GM10248 (cell line): Measurements from ENCODE around the gene FAM131B.

Experiments used
- CTCF ChIA-PET: fragments of 300-600 bp; sonication (Branson Sonifier 250); formaldehyde crosslinking; extraction: SDS; loops from one replicate; lab custom pipeline; 2021; ENCODE audit warnings: antibody characterized with exemption; lab: Yijun Ruan, JAX
- POLR2A ChIA-PET: fragments of 350-650 bp; sonication (Branson Sonifier 250); formaldehyde crosslinking; extraction: SDS; loops from one replicate; lab custom pipeline; 2020; ENCODE audit warnings: antibody characterized with exemption; lab: Yijun Ruan, JAX
- DNase-seq: peaks from one replicate; pipeline ENCODE4 v3.0.0; 2012; ENCODE audit errors: extremely low spot score
- CTCF ChIP-seq: IDR thresholded peaks from 2 replicates; pipeline ENCODE4 v1.5.1; 2012; ENCODE audit warnings: mild to moderate bottlenecking, low read depth; ENCODE audit errors: extremely low read depth, missing control alignments, control extremely low read depth

Gene FAM131B

GRCh38 chr7:143362131-143363015 lies at the start of gene FAM131B:
Gene FAM131B, minus strand, starts transcription at chr7:143362713. Its CDS starts 110 bp downstream, at chr7:143362603.
- POLR2A ChIA-PET, result no interaction called here

GRCh38 chr7:143411976-143412708 lies 49.6 kb upstream of the FAM131B start:
- DNase-seq, result no peak
- ChIA-PET CTCF (interaction anchor here (1.5 kb wide), 1 partner anchor 172 kb away, joined by 7 read pairs; no protein-coding TSS in a partner anchor), POLR2A (no interaction called here)
- no peak for TF ChIP-seq CTCF

More at GRCh38 chr7:143362131-143363015, at the start of gene FAM131B:
- DNase-seq, result no peak
- CTCF ChIA-PET, result no interaction called here
- TF ChIP-seq CTCF, result no peak

DNA sequence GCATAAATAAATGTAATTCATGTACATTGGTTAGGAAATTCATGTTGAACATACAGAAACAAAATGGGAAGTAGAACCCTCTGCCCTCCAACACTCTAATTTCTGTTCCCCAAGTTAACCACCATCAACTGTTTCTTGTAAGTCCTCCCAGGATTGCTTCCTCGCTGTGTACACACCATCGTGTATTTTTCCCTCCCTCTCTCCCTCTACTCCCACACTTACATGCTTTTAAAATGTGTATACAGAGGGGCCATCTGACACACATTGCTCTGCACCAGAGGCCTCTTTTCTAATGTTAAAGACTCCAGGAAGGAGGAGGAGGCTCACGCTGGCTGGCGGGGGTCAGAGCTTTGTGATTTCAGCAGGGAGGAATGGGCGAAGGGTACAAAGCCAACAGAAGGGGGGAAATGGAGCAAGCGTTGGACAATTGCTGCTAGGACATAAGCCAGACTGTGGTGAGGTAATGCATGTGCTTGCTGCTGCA lies 48.0 kb upstream of the FAM131B start:
- POLR2A ChIA-PET, result interaction anchor here (0.6 kb wide), 1 partner anchor 167 kb away, joined by 4 read pairs; no protein-coding TSS in a partner anchor
- TF ChIP-seq CTCF, result no peak
- CTCF ChIA-PET, result interaction anchor here (1.5 kb wide), 1 partner anchor 170 kb away, joined by 7 read pairs; no protein-coding TSS in a partner anchor
- DNase-seq, result no peak

DNA sequence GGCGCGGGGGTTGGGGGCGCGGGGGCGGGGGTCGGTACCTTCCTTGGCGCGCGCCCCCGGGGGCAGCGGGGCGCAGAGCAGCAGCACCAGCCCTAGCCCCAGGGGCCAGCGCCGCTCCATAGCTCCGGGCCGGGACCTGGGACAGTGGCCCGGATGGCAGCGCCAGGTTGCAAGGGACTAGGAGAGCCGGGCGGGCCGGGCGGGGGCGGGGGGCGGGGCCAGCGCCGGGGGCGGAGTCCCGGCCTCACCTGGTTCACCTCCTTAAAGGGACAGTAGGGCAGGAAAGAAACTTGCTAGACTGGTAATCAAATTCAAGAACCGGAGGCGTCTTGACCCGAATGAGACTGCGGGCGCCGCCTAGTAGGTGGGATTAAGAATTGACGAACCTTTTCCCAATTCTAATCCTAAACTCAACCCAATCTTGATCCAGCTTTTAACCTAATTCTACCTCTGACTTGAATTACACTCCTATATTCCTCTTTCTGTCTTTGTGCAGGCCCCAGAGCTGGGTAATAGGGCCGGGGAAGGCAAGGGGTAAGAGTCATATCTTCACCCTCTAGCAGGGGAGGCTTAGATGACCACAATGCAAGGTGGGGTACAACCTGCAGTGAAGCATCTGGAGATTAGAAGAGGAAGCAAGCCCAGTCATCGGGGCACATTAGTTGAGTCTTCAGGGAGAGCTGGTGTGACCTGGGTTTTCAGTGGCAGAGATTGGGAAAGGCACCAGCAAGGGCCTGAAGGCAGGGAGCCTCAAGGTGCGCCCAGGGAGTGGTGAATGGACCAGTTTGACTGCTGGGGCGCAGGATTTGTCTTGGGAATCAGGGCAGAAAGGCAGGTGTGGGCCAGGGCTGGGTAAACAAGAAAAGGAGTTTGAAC lies 46.4 kb upstream of the FAM131B start, which contains the start of gene EPHA1:
Gene EPHA1 (minus strand): TSS at position 171 of the 876 bp plus-strand sequence. CDS start 51 bp downstream, at position 120.
- no peak for DNase-seq
- CTCF ChIA-PET, result interaction anchor here (1.3 to 7.5 kb wide), 4 partner anchors 7 to 194 kb away, joined by 3 to 63 read pairs (median 9); no protein-coding TSS in a partner anchor
- POLR2A ChIA-PET, result interaction anchor here (0.5 kb wide), 1 partner anchor 16 kb away, joined by 4 read pairs; no protein-coding TSS in a partner anchor
- TF ChIP-seq CTCF, result no peak

DNA sequence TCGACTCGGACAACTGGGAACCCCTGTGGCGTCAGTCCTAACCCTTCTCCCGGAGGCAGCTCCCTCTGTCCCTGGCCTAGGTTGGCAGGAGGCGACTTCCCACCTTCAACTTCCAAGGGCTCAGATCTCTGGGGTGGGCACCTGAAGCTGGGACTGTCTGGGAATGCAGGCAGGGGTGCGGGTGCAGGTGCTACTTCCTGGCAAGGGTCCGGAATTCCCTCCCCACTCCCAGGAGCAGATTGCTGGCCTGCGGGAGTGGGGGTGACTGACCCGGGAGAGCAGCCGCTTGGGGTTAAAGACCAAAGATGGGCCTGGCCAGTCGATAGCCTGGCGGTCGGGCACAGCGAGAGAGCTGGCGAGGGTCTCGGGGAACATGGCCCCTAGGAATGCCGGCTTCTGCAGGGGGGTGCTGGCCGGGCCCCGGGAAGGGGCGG lies 45.8 kb upstream of the FAM131B start:
- no peak for TF ChIP-seq CTCF
- CTCF ChIA-PET, result interaction anchor here (0.8 to 7.5 kb wide), 9 partner anchors 8 to 193 kb away, joined by 3 to 63 read pairs (median 3); no protein-coding TSS in a partner anchor
- no peak for DNase-seq
- POLR2A ChIA-PET, result no interaction called here
